GM18499 (cell line): Measurements from ENCODE around the gene PLOD3.
"Not testable (repeated sequence)": the region's sequence is repeated elsewhere in the genome, so short reads cannot be mapped to it uniquely, and the experiment has no call there.

ENCODE experiments used
- ATAC-seq: cut with Tn5 transposase; IDR thresholded peaks from one replicate; pipeline ENCODE4 v1.9.1; 2021; ENCODE audit warnings: moderate number of reproducible peaks; ENCODE audit not compliant: insufficient read depth, unreplicated experiment

PLOD3 gene

GRCh38 chr7:101217388-101218235 lies at the start of gene PLOD3, which contains the start of gene ZNHIT1:
Gene PLOD3 (minus strand): TSS chr7:101217581. CDS start chr7:101217274, 307 bp downstream.
Gene ZNHIT1 (plus strand): TSS chr7:101218165. CDS start chr7:101218196, 31 bp downstream.
- peak; percentile 48 for ATAC-seq

GRCh38 chr7:101265622-101266516 lies 48.5 kb upstream of the PLOD3 start:
- no peak for ATAC-seq

GRCh38 chr7:101264102-101264706 lies 46.8 kb upstream of the PLOD3 start:
- not testable (repeated sequence) for ATAC-seq

GRCh38 chr7:101258243-101258731 lies 40.9 kb upstream of the PLOD3 start:
- ATAC-seq: no peak

GRCh38 chr7:101255796-101256195 lies 38.4 kb upstream of the PLOD3 start:
- no peak for ATAC-seq

- ATAC-seq: not testable (repeated sequence)
These were observed 35.8 kb upstream of the PLOD3 start for GRCh38 chr7:101253199-101253598.

GRCh38 chr7:101251871-101252659 lies 34.7 kb upstream of the PLOD3 start:
- peak; percentile 84 for ATAC-seq

GRCh38 chr7:101250324-101250723 lies 32.9 kb upstream of the PLOD3 start:
- no peak for ATAC-seq

- no peak for ATAC-seq
These were observed 30.9 kb upstream of the PLOD3 start for GRCh38 chr7:101248276-101248675.

- no peak for ATAC-seq
These were observed 27.8 kb upstream of the PLOD3 start for GRCh38 chr7:101245147-101245668.

- ATAC-seq: peak; percentile 69
These were observed 27.2 kb upstream of the PLOD3 start, which contains the start of gene FIS1 for GRCh38 chr7:101244375-101245146. Gene FIS1 (minus strand): TSS chr7:101245081. CDS start chr7:101245004, 77 bp downstream.

- no peak for ATAC-seq
These were observed 26.4 kb upstream of the PLOD3 start for GRCh38 chr7:101243646-101244374.

GRCh38 chr7:101241443-101242349 lies 24.3 kb upstream of the PLOD3 start:
- ATAC-seq: no peak

- ATAC-seq: no peak
These were observed 23.6 kb upstream of the PLOD3 start for GRCh38 chr7:101241015-101241363.

- no peak for ATAC-seq
These were observed 23.0 kb upstream of the PLOD3 start for GRCh38 chr7:101240226-101241014.

- no peak for ATAC-seq
These were observed 22.5 kb upstream of the PLOD3 start for GRCh38 chr7:101239951-101240220.
